Trophoblast cell (in vitro differentiated cells and primary cell): ENCODE measurements around the gene MED26.

Source experiments
- DNase-seq, 2 donors: peaks; one replicate each; pipeline ENCODE4 v3.0.0-alpha.2; 2016
- H2AFZ ChIP-seq: 2 replicates; pipeline ENCODE4 v1.6.1; 2013; ENCODE audit warnings: low read length, moderate library complexity, mild to moderate bottlenecking; ENCODE audit not compliant: insufficient read depth, poor library complexity
- H2AK5ac ChIP-seq: 2 replicates; pipeline ENCODE4 v1.6.1; 2013; ENCODE audit warnings: mild to moderate bottlenecking, low read length
- H2BK120ac ChIP-seq: 2 replicates; pipeline ENCODE4 v1.6.1; 2013; ENCODE audit warnings: low read length, mild to moderate bottlenecking, moderate library complexity; ENCODE audit not compliant: insufficient read depth, poor library complexity
- H2BK12ac ChIP-seq: 2 replicates; pipeline ENCODE4 v1.6.1; 2013; ENCODE audit warnings: mild to moderate bottlenecking, low read length, moderate library complexity
- H2BK5ac ChIP-seq: 2 replicates; pipeline ENCODE4 v1.6.1; 2013; ENCODE audit warnings: low read length, low read depth, moderate library complexity, mild to moderate bottlenecking; ENCODE audit not compliant: poor library complexity
- H3K14ac ChIP-seq: 2 replicates; pipeline ENCODE4 v1.6.1; 2013; ENCODE audit warnings: mild to moderate bottlenecking, low read length
- H3K18ac ChIP-seq: 2 replicates; pipeline ENCODE4 v1.6.1; 2013; ENCODE audit warnings: mild to moderate bottlenecking, low read length
- H3K23ac ChIP-seq: 2 replicates; pipeline ENCODE4 v1.6.1; 2013; ENCODE audit warnings: low read length
- H3K27ac ChIP-seq: 2 replicates; pipeline ENCODE4 v1.5.1; 2013; ENCODE audit warnings: low read depth, mild to moderate bottlenecking, inconsistent platforms, low read length, moderate library complexity
- H3K27me3 ChIP-seq: 2 replicates; pipeline ENCODE4 v1.6.1; 2013; ENCODE audit warnings: inconsistent platforms, mild to moderate bottlenecking, low read length, moderate library complexity; ENCODE audit not compliant: insufficient read depth
- H3K36me3 ChIP-seq, 2 experiments: 1 replicate in 1 of 2; 2 replicates in 1 of 2; pipeline ENCODE4 v1.6.1; 2013; ENCODE audit warnings: low read length in 2 of 2, mild to moderate bottlenecking in 2 of 2, moderate library complexity in 1 of 2; ENCODE audit not compliant: insufficient read depth in 2 of 2, control insufficient read depth in 1 of 2
- H3K4ac ChIP-seq: 2 replicates; pipeline ENCODE4 v1.6.1; 2013; ENCODE audit warnings: low read depth, mild to moderate bottlenecking, low read length, moderate library complexity
- H3K4me1 ChIP-seq, 2 experiments: 1 replicate in 1 of 2; 2 replicates in 1 of 2; pipeline ENCODE4 v1.6.1; 2013; ENCODE audit warnings: low read length in 2 of 2, mild to moderate bottlenecking in 2 of 2, moderate library complexity in 1 of 2; ENCODE audit not compliant: insufficient read depth in 2 of 2, control insufficient read depth in 1 of 2
- H3K4me2 ChIP-seq: 2 replicates; pipeline ENCODE4 v1.6.1; 2013; ENCODE audit warnings: inconsistent platforms, mild to moderate bottlenecking, low read length, moderate library complexity
- H3K4me3 ChIP-seq: 2 replicates; pipeline ENCODE4 v1.5.1; 2013; ENCODE audit warnings: mild to moderate bottlenecking, low read depth, low read length, inconsistent platforms
- H3K79me1 ChIP-seq: one replicate; pipeline ENCODE4 v1.6.1; 2013; ENCODE audit warnings: low read length
- H3K79me2 ChIP-seq: 2 replicates; pipeline ENCODE4 v1.6.1; 2013; ENCODE audit warnings: low read length, mild to moderate bottlenecking; ENCODE audit not compliant: control insufficient read depth, insufficient read depth, poor library complexity
- H3K9ac ChIP-seq: 2 replicates; pipeline ENCODE4 v1.6.1; 2013; ENCODE audit warnings: mild to moderate bottlenecking, low read length
- H3K9me3 ChIP-seq: 2 replicates; pipeline ENCODE4 v1.6.1; 2013; ENCODE audit warnings: low read depth, mild to moderate bottlenecking, control low read depth, inconsistent platforms, low read length; ENCODE audit not compliant: insufficient read depth
- H4K12ac ChIP-seq: 2 replicates; pipeline ENCODE4 v1.6.1; 2013; ENCODE audit warnings: low read depth, mild to moderate bottlenecking, low read length, moderate library complexity
- H4K8ac ChIP-seq: 2 replicates; pipeline ENCODE4 v1.6.1; 2013; ENCODE audit warnings: low read depth, mild to moderate bottlenecking, low read length, moderate library complexity
- H4K91ac ChIP-seq: one replicate; pipeline ENCODE4 v1.6.1; 2013; ENCODE audit warnings: low read depth, mild to moderate bottlenecking, low read length, moderate library complexity
- WGBS: extraction: QIAGEN DNeasy Blood & Tissue Kit; methylation state at CpG from one replicate; pipeline ENCODE4 v1.1.7; 2013; ENCODE audit warnings: missing lambda C conversion rate; ENCODE audit not compliant: insufficient read length, insufficient coverage; ENCODE audit errors: extremely low coverage; 5-methylcytosine and 5-hydroxymethylcytosine counted together

The MED26 gene

GRCh38 chr19:16581971-16582343 lies 46.0 kb downstream of the MED26 start:
- H3K23ac ChIP-seq = no peak overlapping the region
- H2BK12ac ChIP-seq = no peak overlapping the region
- H3K18ac ChIP-seq = no peak overlapping the region
- H4K12ac ChIP-seq = no peak overlapping the region
- peak overlapping the region; percentile 1 for H4K91ac ChIP-seq
- peak overlapping the region; percentile 54 for H3K27ac ChIP-seq
- H3K4me2 ChIP-seq = no peak overlapping the region
- no peak overlapping the region for H3K14ac ChIP-seq
- H3K36me3 ChIP-seq = peaks cover 18 to 20% of the 10 kb centered on the region in 2 experiments
- H3K9me3 ChIP-seq = peaks cover 2% of the 10 kb centered on the region
- H3K79me1 ChIP-seq = peaks cover 2% of the 10 kb centered on the region
- no peak overlapping the region for H3K4ac ChIP-seq
- no peak overlapping the region for H3K9ac ChIP-seq
- peak; percentile 77 to 79 for DNase-seq
- WGBS = no CpG with 5 or more reads among the region's 6 CpGs
- H3K4me3 ChIP-seq = no peak overlapping the region
- H2BK5ac ChIP-seq = peak overlapping the region; percentile 19
- no peak overlapping the region for H2AK5ac ChIP-seq
- H3K4me1 ChIP-seq = peaks cover 39 to 45% of the 10 kb centered on the region in 2 experiments
- peaks cover 13% of the 10 kb centered on the region for H3K79me2 ChIP-seq
- no peaks in the 10 kb centered on the region for H3K27me3 ChIP-seq
- H2AFZ ChIP-seq = no peak overlapping the region
- no peak overlapping the region for H2BK120ac ChIP-seq
- no peak overlapping the region for H4K8ac ChIP-seq

- no peak overlapping the region for H2BK12ac ChIP-seq
- H2AFZ ChIP-seq = no peak overlapping the region
- H2AK5ac ChIP-seq = no peak overlapping the region
- H4K12ac ChIP-seq = peak overlapping the region; percentile 0
- H3K36me3 ChIP-seq = peaks cover 24 to 26% of the 10 kb centered on the region in 2 experiments
- peaks cover 34 to 40% of the 10 kb centered on the region in 2 experiments for H3K4me1 ChIP-seq
- no peak overlapping the region for H3K23ac ChIP-seq
- H3K79me1 ChIP-seq = peaks cover 2% of the 10 kb centered on the region
- H3K18ac ChIP-seq = no peak overlapping the region
- no peak overlapping the region for H3K14ac ChIP-seq
- H3K79me2 ChIP-seq = peaks cover 9% of the 10 kb centered on the region
- peak overlapping the region; percentile 54 for H3K27ac ChIP-seq
- peak overlapping the region; percentile 34 for H3K4ac ChIP-seq
- no peak for DNase-seq
- H3K4me3 ChIP-seq = no peak overlapping the region
- no peak overlapping the region for H3K9ac ChIP-seq
- H4K8ac ChIP-seq = peak overlapping the region; percentile 6
- H3K27me3 ChIP-seq = no peaks in the 10 kb centered on the region
- H4K91ac ChIP-seq = peak overlapping the region; percentile 1
- peaks cover 2% of the 10 kb centered on the region for H3K9me3 ChIP-seq
- no peak overlapping the region for H2BK120ac ChIP-seq
- no peak overlapping the region for H3K4me2 ChIP-seq
- peak overlapping the region; percentile 19 for H2BK5ac ChIP-seq
- no CpG with 5 or more reads among the region's 12 CpGs for WGBS
These were observed 46.6 kb downstream of the MED26 start for GRCh38 chr19:16581145-16581970.

- H3K9me3 ChIP-seq = peaks cover 2% of the 10 kb centered on the region
These were observed 48.6 kb downstream of the MED26 start for GRCh38 chr19:16579381-16579780.

GRCh38 chr19:16577531-16577985 lies 50.4 kb downstream of the MED26 start:
- Histone ChIP-seq H3K79me2 (peaks cover 11% of the 10 kb centered on the region), H2AFZ (no peak overlapping the region), H3K23ac (no peak overlapping the region), H2AK5ac (no peak overlapping the region), H3K36me3 (peaks cover 36 to 43% of the 10 kb centered on the region in 2 experiments), H2BK120ac (no peak overlapping the region), H3K4ac (no peak overlapping the region), H3K14ac (no peak overlapping the region), H2BK5ac (no peak overlapping the region), H4K91ac (no peak overlapping the region), H3K4me2 (no peak overlapping the region), H3K4me1 (peaks cover 15 to 27% of the 10 kb centered on the region in 2 experiments), H3K9me3 (peaks cover 2% of the 10 kb centered on the region), H3K27me3 (no peaks in the 10 kb centered on the region), H2BK12ac (no peak overlapping the region), H4K12ac (no peak overlapping the region), H3K79me1 (peaks cover 5% of the 10 kb centered on the region), H3K9ac (peak overlapping the region; percentile 16), H3K27ac (no peak overlapping the region), H3K4me3 (no peak overlapping the region), H4K8ac (no peak overlapping the region), H3K18ac (no peak overlapping the region)
- no CpG with 5 or more reads among the region's 17 CpGs for WGBS
- no peak for DNase-seq

More at GRCh38 chr19:16579381-16579780, 48.6 kb downstream of the MED26 start:
- Histone ChIP-seq H3K27me3 (no peaks in the 10 kb centered on the region), H3K4me3 (no peak overlapping the region), H3K4me2 (no peak overlapping the region), H3K36me3 (peaks cover 36 to 41% of the 10 kb centered on the region in 2 experiments), H2BK120ac (no peak overlapping the region), H2BK5ac (no peak overlapping the region), H3K14ac (no peak overlapping the region), H3K79me1 (peaks cover 2% of the 10 kb centered on the region), H4K12ac (no peak overlapping the region), H3K27ac (no peak overlapping the region), H3K18ac (no peak overlapping the region), H3K4ac (no peak overlapping the region), H2AFZ (no peak overlapping the region), H4K8ac (no peak overlapping the region), H3K4me1 (peaks cover 24 to 29% of the 10 kb centered on the region in 2 experiments), H3K23ac (no peak overlapping the region), H3K9ac (no peak overlapping the region), H2AK5ac (no peak overlapping the region), H2BK12ac (no peak overlapping the region), H3K79me2 (peaks cover 6% of the 10 kb centered on the region), H4K91ac (no peak overlapping the region)
- WGBS = no CpG with 5 or more reads among the region's 4 CpGs
- DNase-seq = no peak
